ENCODE results near the gene PAH. TPM values are rescaled to one million over a fixed set of nuclear protein-coding genes. Genes with fewer than 3 reads are reported as not detected.

The PAH gene
- total RNA-seq, 1 donor from 2014 or later = not detected

- no peak overlapping the region for H3K27ac ChIP-seq (ENCODE audit: low read depth, low read length)
- no peaks in the 10 kb centered on the region for H3K36me3 ChIP-seq (ENCODE audit: control insufficient read depth in 3 of 3, insufficient read depth in 3 of 3, low read length in 3 of 3)
- H3K4me1 ChIP-seq (ENCODE audit: control insufficient read depth in 3 of 3, insufficient read depth in 3 of 3, low read length in 3 of 3) = peaks cover 0 to 4% (median 0%) of the 10 kb centered on the region in 3 donors
- H3K27me3 ChIP-seq (ENCODE audit: control insufficient read depth in 3 of 3, insufficient read depth in 3 of 3, low read length in 3 of 3) = peaks cover 51 to 62% (median 54%) of the 10 kb centered on the region in 3 donors
- H3K9ac ChIP-seq (ENCODE audit: low read depth in 1 of 3, low read length in 3 of 3) = no peak overlapping the region
- H3K9me3 ChIP-seq (ENCODE audit: control insufficient read depth in 3 of 3, low read length in 3 of 3) = peaks cover 0 to 2% (median 2%) of the 10 kb centered on the region in 3 donors
- H3K4me3 ChIP-seq (ENCODE audit: low read length in 3 of 3) = no peak overlapping the region
Observed at GRCh38 chr12:102950950-102951619, 34.0 kb upstream of the PAH start.

GRCh38 chr12:102950107-102950949 is 33.3 kb upstream of the PAH start:
- Histone ChIP-seq H3K9me3 (ENCODE audit: control insufficient read depth in 3 of 3, low read length in 3 of 3) (peaks cover 0 to 2% (median 2%) of the 10 kb centered on the region in 3 donors), H3K27me3 (ENCODE audit: control insufficient read depth in 3 of 3, insufficient read depth in 3 of 3, low read length in 3 of 3) (peaks cover 43 to 55% (median 46%) of the 10 kb centered on the region in 3 donors), H3K36me3 (ENCODE audit: control insufficient read depth in 3 of 3, insufficient read depth in 3 of 3, low read length in 3 of 3) (no peaks in the 10 kb centered on the region), H3K9ac (ENCODE audit: low read depth in 1 of 3, low read length in 3 of 3) (no peak overlapping the region), H3K4me3 (ENCODE audit: low read length in 3 of 3) (no peak overlapping the region), H3K4me1 (ENCODE audit: control insufficient read depth in 3 of 3, insufficient read depth in 3 of 3, low read length in 3 of 3) (peaks cover 0 to 4% (median 0%) of the 10 kb centered on the region in 3 donors), H3K27ac (ENCODE audit: low read depth, low read length) (no peak overlapping the region)

- Histone ChIP-seq H3K9ac (ENCODE audit: low read depth in 1 of 3, low read length in 3 of 3) (no peak overlapping the region), H3K4me1 (ENCODE audit: control insufficient read depth in 3 of 3, insufficient read depth in 3 of 3, low read length in 3 of 3) (peaks cover 0 to 4% (median 0%) of the 10 kb centered on the region in 3 donors), H3K4me3 (ENCODE audit: low read length in 3 of 3) (no peak overlapping the region), H3K36me3 (ENCODE audit: control insufficient read depth in 3 of 3, insufficient read depth in 3 of 3, low read length in 3 of 3) (no peaks in the 10 kb centered on the region), H3K27ac (ENCODE audit: low read depth, low read length) (no peak overlapping the region), H3K9me3 (ENCODE audit: control insufficient read depth in 3 of 3, low read length in 3 of 3) (peaks cover 0 to 2% (median 0%) of the 10 kb centered on the region in 3 donors), H3K27me3 (ENCODE audit: control insufficient read depth in 3 of 3, insufficient read depth in 3 of 3, low read length in 3 of 3) (peaks cover 32 to 43% (median 33%) of the 10 kb centered on the region in 3 donors)
Observed at GRCh38 chr12:102948941-102949352, 31.9 kb upstream of the PAH start.

GRCh38 chr12:102946042-102946441 is 29.0 kb upstream of the PAH start:
- no peaks in the 10 kb centered on the region for H3K36me3 ChIP-seq (ENCODE audit: control insufficient read depth in 3 of 3, insufficient read depth in 3 of 3, low read length in 3 of 3)
- no peak overlapping the region for H3K4me3 ChIP-seq (ENCODE audit: low read length in 3 of 3)
- no peak overlapping the region for H3K27ac ChIP-seq (ENCODE audit: low read depth, low read length)
- H3K9ac ChIP-seq (ENCODE audit: low read depth in 1 of 3, low read length in 3 of 3) = no peak overlapping the region
- peaks cover 0 to 4% (median 0%) of the 10 kb centered on the region in 3 donors for H3K4me1 ChIP-seq (ENCODE audit: control insufficient read depth in 3 of 3, insufficient read depth in 3 of 3, low read length in 3 of 3)
- peaks cover 0 to 3% (median 2%) of the 10 kb centered on the region in 3 donors for H3K9me3 ChIP-seq (ENCODE audit: control insufficient read depth in 3 of 3, low read length in 3 of 3)
- H3K27me3 ChIP-seq (ENCODE audit: control insufficient read depth in 3 of 3, insufficient read depth in 3 of 3, low read length in 3 of 3) = peaks cover 23 to 28% (median 23%) of the 10 kb centered on the region in 3 donors

GRCh38 chr12:102939670-102940222 is 22.7 kb upstream of the PAH start:
- Histone ChIP-seq H3K9me3 (ENCODE audit: control insufficient read depth in 3 of 3, low read length in 3 of 3) (peaks cover 0 to 3% (median 0%) of the 10 kb centered on the region in 3 donors), H3K4me3 (ENCODE audit: low read length in 3 of 3) (no peak overlapping the region)

GRCh38 chr12:102939059-102939458 is 22.0 kb upstream of the PAH start:
- Histone ChIP-seq H3K4me1 (ENCODE audit: control insufficient read depth in 3 of 3, insufficient read depth in 3 of 3, low read length in 3 of 3) (no peaks in the 10 kb centered on the region), H3K36me3 (ENCODE audit: control insufficient read depth in 3 of 3, insufficient read depth in 3 of 3, low read length in 3 of 3) (no peaks in the 10 kb centered on the region), H3K9me3 (ENCODE audit: control insufficient read depth in 3 of 3, low read length in 3 of 3) (peaks cover 0 to 3% (median 0%) of the 10 kb centered on the region in 3 donors), H3K27me3 (ENCODE audit: control insufficient read depth in 3 of 3, insufficient read depth in 3 of 3, low read length in 3 of 3) (peaks cover 0 to 2% (median 0%) of the 10 kb centered on the region in 3 donors), H3K9ac (ENCODE audit: low read depth in 1 of 3, low read length in 3 of 3) (no peak overlapping the region), H3K4me3 (ENCODE audit: low read length in 3 of 3) (no peak overlapping the region), H3K27ac (ENCODE audit: low read depth, low read length) (no peak overlapping the region)

More at GRCh38 chr12:102939670-102940222, 22.7 kb upstream of the PAH start:
- Histone ChIP-seq H3K27ac (ENCODE audit: low read depth, low read length) (no peak overlapping the region), H3K4me1 (ENCODE audit: control insufficient read depth in 3 of 3, insufficient read depth in 3 of 3, low read length in 3 of 3) (no peaks in the 10 kb centered on the region), H3K36me3 (ENCODE audit: control insufficient read depth in 3 of 3, insufficient read depth in 3 of 3, low read length in 3 of 3) (no peaks in the 10 kb centered on the region), H3K27me3 (ENCODE audit: control insufficient read depth in 3 of 3, insufficient read depth in 3 of 3, low read length in 3 of 3) (peaks cover 0 to 2% (median 0%) of the 10 kb centered on the region in 3 donors), H3K9ac (ENCODE audit: low read depth in 1 of 3, low read length in 3 of 3) (no peak overlapping the region)

- H3K9ac ChIP-seq (ENCODE audit: low read depth in 1 of 3, low read length in 3 of 3) = no peak overlapping the region
- no peaks in the 10 kb centered on the region for H3K9me3 ChIP-seq (ENCODE audit: control insufficient read depth in 3 of 3, low read length in 3 of 3)
- H3K4me1 ChIP-seq (ENCODE audit: control insufficient read depth in 3 of 3, insufficient read depth in 3 of 3, low read length in 3 of 3) = no peaks in the 10 kb centered on the region
- H3K4me3 ChIP-seq (ENCODE audit: low read length in 3 of 3) = no peak overlapping the region
- no peak overlapping the region for H3K27ac ChIP-seq (ENCODE audit: low read depth, low read length)
- H3K27me3 ChIP-seq (ENCODE audit: control insufficient read depth in 3 of 3, insufficient read depth in 3 of 3, low read length in 3 of 3) = no peaks in the 10 kb centered on the region
- H3K36me3 ChIP-seq (ENCODE audit: control insufficient read depth in 3 of 3, insufficient read depth in 3 of 3, low read length in 3 of 3) = no peaks in the 10 kb centered on the region
Observed at GRCh38 chr12:102933168-102933567, 16.1 kb upstream of the PAH start.

- Histone ChIP-seq H3K36me3 (ENCODE audit: control insufficient read depth in 3 of 3, insufficient read depth in 3 of 3, low read length in 3 of 3) (no peaks in the 10 kb centered on the region), H3K27ac (ENCODE audit: low read depth, low read length) (no peak overlapping the region), H3K9me3 (ENCODE audit: control insufficient read depth in 3 of 3, low read length in 3 of 3) (no peaks in the 10 kb centered on the region), H3K4me3 (ENCODE audit: low read length in 3 of 3) (no peak overlapping the region), H3K4me1 (ENCODE audit: control insufficient read depth in 3 of 3, insufficient read depth in 3 of 3, low read length in 3 of 3) (no peaks in the 10 kb centered on the region), H3K9ac (ENCODE audit: low read depth in 1 of 3, low read length in 3 of 3) (no peak overlapping the region), H3K27me3 (ENCODE audit: control insufficient read depth in 3 of 3, insufficient read depth in 3 of 3, low read length in 3 of 3) (no peaks in the 10 kb centered on the region)
Observed at GRCh38 chr12:102927220-102927619, 10.2 kb upstream of the PAH start.

GRCh38 chr12:102921240-102921639 is 4.2 kb upstream of the PAH start:
- Histone ChIP-seq H3K4me3 (ENCODE audit: low read length in 3 of 3) (no peak overlapping the region), H3K36me3 (ENCODE audit: control insufficient read depth in 3 of 3, insufficient read depth in 3 of 3, low read length in 3 of 3) (no peaks in the 10 kb centered on the region), H3K4me1 (ENCODE audit: control insufficient read depth in 3 of 3, insufficient read depth in 3 of 3, low read length in 3 of 3) (no peaks in the 10 kb centered on the region), H3K9me3 (ENCODE audit: control insufficient read depth in 3 of 3, low read length in 3 of 3) (no peaks in the 10 kb centered on the region), H3K27me3 (ENCODE audit: control insufficient read depth in 3 of 3, insufficient read depth in 3 of 3, low read length in 3 of 3) (peaks cover 4 to 7% (median 7%) of the 10 kb centered on the region in 3 donors), H3K9ac (ENCODE audit: low read depth in 1 of 3, low read length in 3 of 3) (no peak overlapping the region), H3K27ac (ENCODE audit: low read depth, low read length) (no peak overlapping the region)
